ENCODE data around the gene SH3RF1. TPM values are rescaled to one million over a fixed set of nuclear protein-coding genes. Genes with fewer than 3 reads are reported as not detected.

SH3RF1 gene
- total RNA-seq, result 10 to 100 TPM in 5 of 9 donors, 1 to 10 TPM in 4; 7.1 to 17.2 (median 10.2) TPM
- 1 to 10 TPM; 1.7 to 6.6 TPM for polyA plus RNA-seq
- long read RNA-seq, donor 1, full-length matches to known transcripts, result 1 of 7 reads
- long read RNA-seq, donor 1, partial matches to known transcripts, result 5 of 7 reads
- long read RNA-seq, donor 1, other reads (novel, unspliced or antisense), result 1 of 7 reads
- long read RNA-seq, donor 2, full-length matches to known transcripts, result 3 of 19 reads
- long read RNA-seq, donor 2, partial matches to known transcripts, result 13 of 19 reads
- long read RNA-seq, donor 2, other reads (novel, unspliced or antisense), result 3 of 19 reads
- long read RNA-seq, donor 3, full-length matches to known transcripts, result 1 of 7 reads
- long read RNA-seq, donor 3, partial matches to known transcripts, result 3 of 7 reads
- long read RNA-seq, donor 3, other reads (novel, unspliced or antisense), result 3 of 7 reads

- ATAC-seq (peak; percentile 96 to 98 (median 96)), DNase-seq (peak; percentile 91 to 94 (median 92))
- Histone ChIP-seq H3K4me3 (peak within 1 kb of the TSS; percentile 73 to 99 (median 92)), H3K27ac (peak within 1 kb of the TSS; percentile 87 to 95 (median 92)), H3K9me3 (no peaks in the 10 kb centered on the region), H3K4me1 (peaks cover 0 to 47% (median 21%) of the 10 kb centered on the region in 12 donors), H3K36me3 (no peaks in the 10 kb centered on the region), H3K27me3 (no peaks in the 10 kb centered on the region)
- intact Hi-C loops (cut with DNase I), result loop anchor here in 9 of 10 donors (2.0 to 10.0 kb wide), 19 partner anchors 36 to 264 kb away; partner anchors contain the start of gene CBR4 (in 1 of the 9)
- 1% methylated on average over 53 to 110 of the region's 110 CpGs for WGBS, 4 donors
- TF ChIP-seq POLR2A (IDR thresholded peaks at IDR 0.05), result peak; percentile 7 to 87
- TF ChIP-seq, protein P1, sequence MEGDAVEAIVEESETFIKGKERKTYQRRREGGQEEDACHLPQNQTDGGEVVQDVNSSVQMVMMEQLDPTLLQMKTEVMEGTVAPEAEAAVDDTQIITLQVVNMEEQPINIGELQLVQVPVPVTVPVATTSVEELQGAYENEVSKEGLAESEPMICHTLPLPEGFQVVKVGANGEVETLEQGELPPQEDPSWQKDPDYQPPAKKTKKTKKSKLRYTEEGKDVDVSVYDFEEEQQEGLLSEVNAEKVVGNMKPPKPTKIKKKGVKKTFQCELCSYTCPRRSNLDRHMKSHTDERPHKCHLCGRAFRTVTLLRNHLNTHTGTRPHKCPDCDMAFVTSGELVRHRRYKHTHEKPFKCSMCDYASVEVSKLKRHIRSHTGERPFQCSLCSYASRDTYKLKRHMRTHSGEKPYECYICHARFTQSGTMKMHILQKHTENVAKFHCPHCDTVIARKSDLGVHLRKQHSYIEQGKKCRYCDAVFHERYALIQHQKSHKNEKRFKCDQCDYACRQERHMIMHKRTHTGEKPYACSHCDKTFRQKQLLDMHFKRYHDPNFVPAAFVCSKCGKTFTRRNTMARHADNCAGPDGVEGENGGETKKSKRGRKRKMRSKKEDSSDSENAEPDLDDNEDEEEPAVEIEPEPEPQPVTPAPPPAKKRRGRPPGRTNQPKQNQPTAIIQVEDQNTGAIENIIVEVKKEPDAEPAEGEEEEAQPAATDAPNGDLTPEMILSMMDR (IDR thresholded peaks at IDR 0.05), result peak in 10 of 12 donors; percentile 27 to 58 (median 44)
These were observed at the start of gene SH3RF1 for GRCh38 chr4:169270810-169271691. Gene SH3RF1 (minus strand): TSS chr4:169270956. CDS start chr4:169269212, 1,744 bp downstream.

GRCh38 chr4:169315530-169316343, 45.0 kb upstream of the SH3RF1 start:
- intact Hi-C loops (cut with DNase I), result loop anchor here in 5 of 10 donors (10.0 kb wide), 3 partner anchors 169 to 291 kb away; no protein-coding TSS in a partner anchor
- peak overlapping the region in 1 of 12 donors; percentile 4 for H3K27ac ChIP-seq
- TF ChIP-seq, protein P1 (IDR thresholded peaks at IDR 0.05), result no peak
- no peak for TF ChIP-seq POLR2A (IDR thresholded peaks at IDR 0.05)
- ATAC-seq (peak in 2 of 4 donors; percentile 39 to 48), DNase-seq (no peak)
- no peaks in the 10 kb centered on the region for H3K36me3 ChIP-seq
- H3K4me3 ChIP-seq, result peak overlapping the region in 1 of 12 donors; percentile 0
- WGBS, 4 donors, result 22 to 34% (median 25%) methylated on average over 5 of the region's 5 CpGs
- peaks cover 6 to 25% (median 19%) of the 10 kb centered on the region in 12 donors for H3K4me1 ChIP-seq
- H3K27me3 ChIP-seq, result no peaks in the 10 kb centered on the region
- no peaks in the 10 kb centered on the region for H3K9me3 ChIP-seq

DNA sequence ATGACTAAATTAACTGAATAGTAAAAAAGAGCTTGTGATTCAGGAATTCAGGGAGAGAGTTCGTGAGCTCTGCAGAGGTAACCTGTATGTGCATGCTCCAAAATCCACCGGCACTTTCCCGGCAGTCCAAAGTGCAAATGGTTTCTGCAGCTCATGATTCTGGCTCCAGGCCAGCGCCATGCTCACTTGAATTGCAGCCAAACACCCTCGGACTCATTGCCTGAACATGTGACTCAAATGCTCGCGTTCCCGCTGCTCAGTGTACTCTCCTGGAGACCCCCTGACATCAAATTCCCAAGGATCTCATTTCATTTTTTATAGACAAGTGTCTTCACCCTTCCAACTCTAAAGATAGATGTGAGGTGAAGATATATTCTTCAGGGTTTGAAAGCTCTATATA, 44.1 kb upstream of the SH3RF1 start:
- no peaks in the 10 kb centered on the region for H3K27me3 ChIP-seq
- H3K4me1 ChIP-seq, result peaks cover 6 to 25% (median 19%) of the 10 kb centered on the region in 12 donors
- H3K36me3 ChIP-seq, result no peaks in the 10 kb centered on the region
- no peak overlapping the region for H3K27ac ChIP-seq
- peak; percentile 68 to 84 (median 77) for DNase-seq
- peak overlapping the region in 2 of 12 donors; percentile 0 to 11 for H3K4me3 ChIP-seq
- no peak for TF ChIP-seq POLR2A (IDR thresholded peaks at IDR 0.05)
- TF ChIP-seq, protein P1 (IDR thresholded peaks at IDR 0.05), result no peak
- intact Hi-C loops (cut with DNase I), result loop anchor here in 6 of 10 donors (5.0 to 10.0 kb wide), 6 partner anchors 43 to 293 kb away; partner anchors contain the start of gene SH3RF1 (in 1 of the 6)
- WGBS, 4 donors, result 4 to 12% (median 6%) methylated on average over 8 of the region's 8 CpGs
- no peaks in the 10 kb centered on the region for H3K9me3 ChIP-seq
- peak; percentile 72 to 86 (median 74) for ATAC-seq
